Measurements from ENCODE around the gene DOC2B. TPM values are rescaled to one million over a fixed set of nuclear protein-coding genes. Genes with fewer than 3 reads are reported as not detected.

Gene DOC2B
- total RNA-seq, 1 donor = not detected

GRCh38 chr17:197352-197751 lies 15.9 kb upstream of the DOC2B start:
- H3K4me3 ChIP-seq (ENCODE audit: low read depth, low read length) = no peak overlapping the region
- no peak for TF ChIP-seq CTCF (IDR thresholded peaks at IDR 0.05; ENCODE audit: insufficient read depth, low read length)
- DNase-seq (ENCODE audit: low read depth) = no peak

GRCh38 chr17:194828-195602 lies 13.6 kb upstream of the DOC2B start:
- no peak for DNase-seq (ENCODE audit: low read depth)
- no peak overlapping the region for H3K4me3 ChIP-seq (ENCODE audit: low read depth, low read length)
- no peak for TF ChIP-seq CTCF (IDR thresholded peaks at IDR 0.05; ENCODE audit: insufficient read depth, low read length)

GRCh38 chr17:193841-194806 lies 12.7 kb upstream of the DOC2B start:
- no peak for DNase-seq (ENCODE audit: low read depth)
- no peak overlapping the region for H3K4me3 ChIP-seq (ENCODE audit: low read depth, low read length)
- TF ChIP-seq CTCF (IDR thresholded peaks at IDR 0.05; ENCODE audit: insufficient read depth, low read length) = no peak

DNA sequence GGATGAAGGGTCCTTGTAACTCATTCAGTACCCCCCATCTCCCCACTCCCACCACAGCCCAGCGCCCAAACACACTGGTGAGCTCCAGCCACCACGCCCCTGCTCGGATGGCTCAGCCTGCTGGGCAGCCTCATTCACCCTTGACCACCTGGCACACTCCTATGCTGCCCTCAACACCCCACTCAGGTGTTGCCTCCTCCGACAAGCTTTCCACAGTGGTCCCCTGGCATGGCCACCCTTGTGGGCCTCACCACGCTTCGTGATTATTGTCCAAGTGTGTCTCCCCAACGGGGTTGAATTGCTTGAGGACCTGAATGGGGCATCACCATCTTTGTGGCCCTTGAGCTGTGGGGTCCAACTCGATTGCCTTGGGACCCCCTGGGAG lies 12.0 kb upstream of the DOC2B start:
- TF ChIP-seq CTCF (IDR thresholded peaks at IDR 0.05; ENCODE audit: insufficient read depth, low read length) = no peak
- no peak for DNase-seq (ENCODE audit: low read depth)
- H3K4me3 ChIP-seq (ENCODE audit: low read depth, low read length) = no peak overlapping the region

- no peak for DNase-seq (ENCODE audit: low read depth)
Measured at GRCh38 chr17:192666-193425, 11.4 kb upstream of the DOC2B start.

More at GRCh38 chr17:192666-193425, 11.4 kb upstream of the DOC2B start:
- no peak overlapping the region for H3K4me3 ChIP-seq (ENCODE audit: low read depth, low read length)
- TF ChIP-seq CTCF (IDR thresholded peaks at IDR 0.05; ENCODE audit: insufficient read depth, low read length) = no peak

All from fibroblast of the aortic adventitia (primary cell).